ENCODE measurements around the gene C1orf35.

- TF ChIP-seq POLR2AphosphoS5 (IDR thresholded peaks at IDR 0.05) (no peak), POLR2A (IDR thresholded peaks at IDR 0.05) (no peak)
- TF ChIP-seq, protein P1, sequence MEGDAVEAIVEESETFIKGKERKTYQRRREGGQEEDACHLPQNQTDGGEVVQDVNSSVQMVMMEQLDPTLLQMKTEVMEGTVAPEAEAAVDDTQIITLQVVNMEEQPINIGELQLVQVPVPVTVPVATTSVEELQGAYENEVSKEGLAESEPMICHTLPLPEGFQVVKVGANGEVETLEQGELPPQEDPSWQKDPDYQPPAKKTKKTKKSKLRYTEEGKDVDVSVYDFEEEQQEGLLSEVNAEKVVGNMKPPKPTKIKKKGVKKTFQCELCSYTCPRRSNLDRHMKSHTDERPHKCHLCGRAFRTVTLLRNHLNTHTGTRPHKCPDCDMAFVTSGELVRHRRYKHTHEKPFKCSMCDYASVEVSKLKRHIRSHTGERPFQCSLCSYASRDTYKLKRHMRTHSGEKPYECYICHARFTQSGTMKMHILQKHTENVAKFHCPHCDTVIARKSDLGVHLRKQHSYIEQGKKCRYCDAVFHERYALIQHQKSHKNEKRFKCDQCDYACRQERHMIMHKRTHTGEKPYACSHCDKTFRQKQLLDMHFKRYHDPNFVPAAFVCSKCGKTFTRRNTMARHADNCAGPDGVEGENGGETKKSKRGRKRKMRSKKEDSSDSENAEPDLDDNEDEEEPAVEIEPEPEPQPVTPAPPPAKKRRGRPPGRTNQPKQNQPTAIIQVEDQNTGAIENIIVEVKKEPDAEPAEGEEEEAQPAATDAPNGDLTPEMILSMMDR (IDR thresholded peaks at IDR 0.05): no peak
Measured at GRCh38 chr1:228098323-228098931, 4.7 kb downstream of the C1orf35 start.
